Ishikawa (cell line): ENCODE measurements around the gene MR1.

Source experiments
- TCF12 ChIP-seq: IDR thresholded peaks from 2 replicates; pipeline ENCODE4 v1.6.1; 2012; ENCODE audit warnings: low read depth
- TF ChIP-seq, protein P1 (sequence below): IDR thresholded peaks from 2 replicates; pipeline ENCODE4 v1.6.1; 2012; ENCODE audit warnings: low read depth, mild to moderate bottlenecking

DNA sequence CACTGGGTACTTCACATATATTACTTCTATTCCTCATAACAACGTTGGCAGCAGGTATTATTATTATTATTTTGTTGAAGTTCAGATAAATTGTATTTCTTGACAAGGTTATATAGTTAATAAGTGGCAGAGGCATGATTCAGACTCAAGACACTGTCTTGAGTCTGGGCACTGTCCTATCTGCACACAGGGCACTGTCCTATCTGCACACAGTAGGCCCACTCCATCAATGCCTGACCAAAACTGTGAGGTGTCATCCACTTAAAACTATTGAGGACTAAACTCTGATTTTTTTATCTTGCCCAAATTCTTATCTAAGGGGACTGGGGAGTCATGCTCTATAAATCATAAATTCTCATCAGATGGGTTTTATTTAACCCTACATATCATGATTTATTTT lies 30.9 kb downstream of the MR1 start:
- no peak for TF ChIP-seq TCF12
- TF ChIP-seq, protein P1, sequence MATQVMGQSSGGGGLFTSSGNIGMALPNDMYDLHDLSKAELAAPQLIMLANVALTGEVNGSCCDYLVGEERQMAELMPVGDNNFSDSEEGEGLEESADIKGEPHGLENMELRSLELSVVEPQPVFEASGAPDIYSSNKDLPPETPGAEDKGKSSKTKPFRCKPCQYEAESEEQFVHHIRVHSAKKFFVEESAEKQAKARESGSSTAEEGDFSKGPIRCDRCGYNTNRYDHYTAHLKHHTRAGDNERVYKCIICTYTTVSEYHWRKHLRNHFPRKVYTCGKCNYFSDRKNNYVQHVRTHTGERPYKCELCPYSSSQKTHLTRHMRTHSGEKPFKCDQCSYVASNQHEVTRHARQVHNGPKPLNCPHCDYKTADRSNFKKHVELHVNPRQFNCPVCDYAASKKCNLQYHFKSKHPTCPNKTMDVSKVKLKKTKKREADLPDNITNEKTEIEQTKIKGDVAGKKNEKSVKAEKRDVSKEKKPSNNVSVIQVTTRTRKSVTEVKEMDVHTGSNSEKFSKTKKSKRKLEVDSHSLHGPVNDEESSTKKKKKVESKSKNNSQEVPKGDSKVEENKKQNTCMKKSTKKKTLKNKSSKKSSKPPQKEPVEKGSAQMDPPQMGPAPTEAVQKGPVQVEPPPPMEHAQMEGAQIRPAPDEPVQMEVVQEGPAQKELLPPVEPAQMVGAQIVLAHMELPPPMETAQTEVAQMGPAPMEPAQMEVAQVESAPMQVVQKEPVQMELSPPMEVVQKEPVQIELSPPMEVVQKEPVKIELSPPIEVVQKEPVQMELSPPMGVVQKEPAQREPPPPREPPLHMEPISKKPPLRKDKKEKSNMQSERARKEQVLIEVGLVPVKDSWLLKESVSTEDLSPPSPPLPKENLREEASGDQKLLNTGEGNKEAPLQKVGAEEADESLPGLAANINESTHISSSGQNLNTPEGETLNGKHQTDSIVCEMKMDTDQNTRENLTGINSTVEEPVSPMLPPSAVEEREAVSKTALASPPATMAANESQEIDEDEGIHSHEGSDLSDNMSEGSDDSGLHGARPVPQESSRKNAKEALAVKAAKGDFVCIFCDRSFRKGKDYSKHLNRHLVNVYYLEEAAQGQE, result no peak
